HCT116 (cell line): ENCODE data around the gene SLC38A3. TPM values are rescaled to one million over a fixed set of nuclear protein-coding genes. Genes with fewer than 3 reads are reported as not detected.

ENCODE experiments used
- ATAC-seq: fragments of 200-7000 bp; cut with Tn5 transposase; 2 replicates; pipeline ENCODE4 v1.9.1; 2020; ENCODE audit warnings: mild to moderate bottlenecking, moderate library complexity
- BruUV-seq: library from RNA; stranded (reverse); fragments of 400-500 nt; replicated peaks from 2 replicates; lab custom pipeline; 2021; lab: Mats Ljungman, UMichigan
- CTCF ChIA-PET: fragments of 300-600 bp; sonication (Branson Sonifier 250); formaldehyde crosslinking; loops from one replicate; lab custom pipeline; 2021; ENCODE audit warnings: antibody characterized with exemption; lab: Charles Lee
- POLR2A ChIA-PET: fragments of 300-600, 350-600 bp; sonication (Branson Sonifier 250); formaldehyde crosslinking; loops from one replicate; lab custom pipeline; 2021; ENCODE audit warnings: antibody characterized with exemption; lab: Charles Lee
- RAD21 ChIA-PET, 2 experiments: fragments of 300-600 bp; sonication (Branson Sonifier 250); formaldehyde crosslinking; loops; one replicate each; lab custom pipeline; 2023; ENCODE audit warnings: low total read pairs in 2 of 2; ENCODE audit not compliant: uncharacterized antibody in 2 of 2, unreplicated experiment in 2 of 2, low non-redundant PET in 1 of 2; lab: Charles Lee
- DNase-seq: peaks from one replicate; pipeline ENCODE4 v3.0.0-alpha.2; 2010; ENCODE audit warnings: low read depth, low spot score
- H2AFZ ChIP-seq: fragments of 200-600 bp; shearing (Covaris generic), sonication (generic); 2 replicates; pipeline ENCODE4 v1.6.1; 2017; ENCODE audit warnings: low read depth, mixed run types, mixed read lengths, antibody characterized with exemption, low read length; ENCODE audit not compliant: poor library complexity, severe bottlenecking
- H3K27ac ChIP-seq: 2 replicates; pipeline ENCODE4 v1.5.1; 2012; ENCODE audit warnings: low read depth, low read length
- H3K27me3 ChIP-seq: fragments of 200-600 bp; sonication (generic); 2 replicates; pipeline ENCODE4 v1.6.1; 2016; ENCODE audit warnings: mixed run types, low read length, mixed read lengths; ENCODE audit not compliant: insufficient read depth
- H3K36me3 ChIP-seq, 2 experiments: fragments of 200-500 bp in 1 of 2; fragments of 200-600 bp in 1 of 2; sonication (Bioruptor generic) in 1 of 2; sonication (generic) in 1 of 2; 2 replicates each; pipeline versions ENCODE4 v1.5.1 to v1.6.1; 2014 to 2016; ENCODE audit warnings: low read length in 2 of 2, inconsistent platforms in 1 of 2, mixed read lengths in 1 of 2, mixed run types in 1 of 2; ENCODE audit not compliant: insufficient read depth in 2 of 2, control insufficient read depth in 1 of 2
- H3K4me1 ChIP-seq, 2 experiments: fragments of 200-600 bp in 1 of 2; sonication (generic) in 1 of 2; 2 replicates each; pipeline versions ENCODE4 v1.5.1 to v1.6.1; 2012 to 2017; ENCODE audit warnings: low read length in 2 of 2, inconsistent platforms in 1 of 2, mild to moderate bottlenecking in 1 of 2, mixed read lengths in 1 of 2, mixed run types in 1 of 2, moderate library complexity in 1 of 2; ENCODE audit not compliant: insufficient read depth in 2 of 2, control insufficient read depth in 1 of 2
- H3K4me2 ChIP-seq: fragments of 200-600 bp; sonication (generic); 2 replicates; pipeline ENCODE4 v1.6.1; 2017; ENCODE audit warnings: mixed run types, low read length, mixed read lengths
- H3K4me3 ChIP-seq, 2 experiments: fragments of 200-600 bp in 1 of 2; sonication (generic) in 1 of 2; replicated peaks in 1 of 2; 2 replicates each; pipeline ENCODE4 v1.5.1; 2011 to 2016; ENCODE audit warnings: low read length in 2 of 2, control low read depth in 1 of 2, low read depth in 1 of 2, mild to moderate bottlenecking in 1 of 2, mixed read lengths in 1 of 2, mixed run types in 1 of 2
- H3K79me2 ChIP-seq: fragments of 200-600 bp; sonication (generic); 2 replicates; pipeline ENCODE4 v1.6.1; 2017; ENCODE audit warnings: mild to moderate bottlenecking, mixed run types, low read length, moderate library complexity, mixed read lengths; ENCODE audit not compliant: insufficient read depth
- H3K9ac ChIP-seq: fragments of 200-600 bp; sonication (generic); 2 replicates; pipeline ENCODE4 v1.6.1; 2016; ENCODE audit warnings: low read length, mixed read lengths
- H3K9me2 ChIP-seq: fragments of 200-600 bp; sonication (generic), shearing (Covaris generic); 2 replicates; pipeline ENCODE4 v1.6.1; 2017; ENCODE audit warnings: mixed run types, mild to moderate bottlenecking, moderate library complexity; ENCODE audit not compliant: insufficient read depth
- H3K9me3 ChIP-seq, 2 experiments: fragments of 200-500 bp in 1 of 2; fragments of 200-600 bp in 1 of 2; sonication (Bioruptor generic) in 1 of 2; sonication (generic) in 1 of 2; 2 replicates each; pipeline ENCODE4 v1.6.1; 2014 to 2017; ENCODE audit warnings: low read length in 2 of 2, mixed read lengths in 2 of 2, inconsistent platforms in 1 of 2, low read depth in 1 of 2, mild to moderate bottlenecking in 1 of 2, mixed run types in 1 of 2, moderate library complexity in 1 of 2; ENCODE audit not compliant: control insufficient read depth in 1 of 2, insufficient read depth in 1 of 2
- H4K20me1 ChIP-seq: fragments of 200-600 bp; sonication (generic), shearing (Covaris generic); 2 replicates; pipeline ENCODE4 v1.6.1; 2017; ENCODE audit warnings: mixed run types, mild to moderate bottlenecking, moderate library complexity; ENCODE audit not compliant: insufficient read depth
- EGR1 ChIP-seq: IDR thresholded peaks from 2 replicates; pipeline ENCODE4 v1.6.1; 2012; ENCODE audit warnings: low read depth
- FOSL1 ChIP-seq: IDR thresholded peaks from 2 replicates; pipeline ENCODE4 v1.6.1; 2012; ENCODE audit warnings: low read depth
- RAD21 ChIP-seq: IDR thresholded peaks from 2 replicates; pipeline ENCODE4 v1.6.1; 2012; ENCODE audit warnings: low read depth, mild to moderate bottlenecking
- intact Hi-C: fragments of 100-400 bp; cut with micrococcal nuclease; formaldehyde crosslinking; loops from 2 replicates; pipeline ENCODE4 v1.10.0; 2022
- total RNA-seq: library from RNA; stranded (reverse); gene quantifications from one replicate; pipeline ENCODE4 v1.2.1, GENCODE V29; 2021; ENCODE audit not compliant: unreplicated experiment
- TF ChIP-seq, protein P1 (sequence below): IDR thresholded peaks from 2 replicates; pipeline ENCODE4 v1.6.1; 2012
- TF ChIP-seq, protein P2 (sequence below): IDR thresholded peaks from 2 replicates; pipeline ENCODE4 v1.6.1; 2012
- TF ChIP-seq, protein P3 (sequence below), 3 experiments: fragments of 200-600 bp in 1 of 3; sonication (generic) in 1 of 3; IDR thresholded peaks in 2 of 3; conservative IDR thresholded peaks in 1 of 3; 2 replicates each; pipeline ENCODE4 v1.5.1; 2012 to 2017; ENCODE audit warnings: low read depth in 2 of 3, low read length in 2 of 3, antibody characterized with exemption in 1 of 3, borderline replicate concordance in 1 of 3, control low read depth in 1 of 3, mild to moderate bottlenecking in 1 of 3, mixed read lengths in 1 of 3, mixed run types in 1 of 3, moderate library complexity in 1 of 3; ENCODE audit not compliant: insufficient read depth in 1 of 3

SLC38A3 gene
- total RNA-seq, 1 experiment from 2014 or later = 3.1 TPM

DNA sequence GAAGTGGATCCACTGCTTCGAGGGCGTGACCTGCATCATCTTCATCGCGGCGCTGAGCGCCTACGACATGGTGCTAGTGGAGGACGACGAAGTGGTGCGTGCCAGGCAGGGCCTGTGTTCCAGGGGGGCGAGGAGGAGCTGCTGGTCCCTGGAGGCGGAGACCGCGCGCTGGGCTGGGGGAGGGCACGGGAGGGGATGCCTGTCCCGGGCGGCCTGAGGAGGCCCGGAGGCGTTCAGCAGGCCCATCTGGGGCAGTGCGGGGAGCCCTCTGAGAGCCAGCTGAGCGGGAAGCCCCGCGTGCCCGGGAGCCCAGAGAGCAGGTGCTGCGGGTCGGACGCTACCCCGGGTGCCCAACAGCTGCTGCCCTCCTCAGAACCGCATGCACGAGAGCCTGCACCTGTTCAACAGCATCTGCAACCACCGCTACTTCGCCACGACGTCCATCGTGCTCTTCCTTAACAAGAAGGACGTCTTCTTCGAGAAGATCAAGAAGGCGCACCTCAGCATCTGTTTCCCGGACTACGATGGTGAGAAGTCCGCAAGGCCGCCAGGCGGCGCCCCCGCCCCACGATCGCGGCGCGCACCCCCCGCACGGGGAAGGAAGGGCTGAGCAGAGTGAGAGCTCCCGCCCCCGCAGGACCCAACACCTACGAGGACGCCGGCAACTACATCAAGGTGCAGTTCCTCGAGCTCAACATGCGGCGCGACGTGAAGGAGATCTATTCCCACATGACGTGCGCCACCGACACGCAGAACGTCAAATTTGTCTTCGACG lies 10.8 kb upstream of the SLC38A3 start:
- Histone ChIP-seq H3K9ac (no peak overlapping the region), H3K79me2 (no peaks in the 10 kb centered on the region), H3K4me3 (0 out of 4 replicates have a peak overlapping the region, but pooled peaks of 1 of the 2 experiments have one; percentile 23), H3K27ac (no peak overlapping the region), H3K4me2 (peak overlapping the region; percentile 65), H2AFZ (peak overlapping the region; percentile 74), H4K20me1 (no peaks in the 10 kb centered on the region), H3K9me3 (no peaks in the 10 kb centered on the region), H3K36me3 (no peaks in the 10 kb centered on the region), H3K9me2 (no peaks in the 10 kb centered on the region), H3K27me3 (no peaks in the 10 kb centered on the region), H3K4me1 (peaks cover 8 to 20% of the 10 kb centered on the region in 2 experiments; a peak in 3 of 4 replicates)
- ChIA-PET CTCF (interaction anchor here (0.6 to 5.8 kb wide), 24 partner anchors 9 to 418 kb away, joined by 3 to 164 read pairs (median 6); partner anchors contain the start of genes CISH, GNAI2 and SLC38A3), POLR2A (interaction anchor here (1.1 to 1.9 kb wide), 6 partner anchors 11 to 105 kb away, joined by 3 to 12 read pairs (median 4); partner anchors contain the start of genes HYAL3, NAA80 and SLC38A3), RAD21 (interaction anchor here (1.0 to 3.0 kb wide), 10 partner anchors 11 to 98 kb away, joined by 3 to 48 read pairs (median 6); partner anchors contain the start of genes IFRD2 (in 1 of the 2) and SLC38A3 (in 1 of the 2))
- intact Hi-C loops = loop anchor here (1.0 kb wide), 1 partner anchor 32 kb away; no protein-coding TSS in a partner anchor
- peak; percentile 95 for TF ChIP-seq EGR1
- TF ChIP-seq, protein P1, sequence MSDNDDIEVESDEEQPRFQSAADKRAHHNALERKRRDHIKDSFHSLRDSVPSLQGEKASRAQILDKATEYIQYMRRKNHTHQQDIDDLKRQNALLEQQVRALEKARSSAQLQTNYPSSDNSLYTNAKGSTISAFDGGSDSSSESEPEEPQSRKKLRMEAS = peak; percentile 86
- TF ChIP-seq, protein P2, sequence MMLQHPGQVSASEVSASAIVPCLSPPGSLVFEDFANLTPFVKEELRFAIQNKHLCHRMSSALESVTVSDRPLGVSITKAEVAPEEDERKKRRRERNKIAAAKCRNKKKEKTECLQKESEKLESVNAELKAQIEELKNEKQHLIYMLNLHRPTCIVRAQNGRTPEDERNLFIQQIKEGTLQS = no peak
- peak; percentile 99 for TF ChIP-seq RAD21
- no peak for TF ChIP-seq FOSL1
- TF ChIP-seq, protein P3, sequence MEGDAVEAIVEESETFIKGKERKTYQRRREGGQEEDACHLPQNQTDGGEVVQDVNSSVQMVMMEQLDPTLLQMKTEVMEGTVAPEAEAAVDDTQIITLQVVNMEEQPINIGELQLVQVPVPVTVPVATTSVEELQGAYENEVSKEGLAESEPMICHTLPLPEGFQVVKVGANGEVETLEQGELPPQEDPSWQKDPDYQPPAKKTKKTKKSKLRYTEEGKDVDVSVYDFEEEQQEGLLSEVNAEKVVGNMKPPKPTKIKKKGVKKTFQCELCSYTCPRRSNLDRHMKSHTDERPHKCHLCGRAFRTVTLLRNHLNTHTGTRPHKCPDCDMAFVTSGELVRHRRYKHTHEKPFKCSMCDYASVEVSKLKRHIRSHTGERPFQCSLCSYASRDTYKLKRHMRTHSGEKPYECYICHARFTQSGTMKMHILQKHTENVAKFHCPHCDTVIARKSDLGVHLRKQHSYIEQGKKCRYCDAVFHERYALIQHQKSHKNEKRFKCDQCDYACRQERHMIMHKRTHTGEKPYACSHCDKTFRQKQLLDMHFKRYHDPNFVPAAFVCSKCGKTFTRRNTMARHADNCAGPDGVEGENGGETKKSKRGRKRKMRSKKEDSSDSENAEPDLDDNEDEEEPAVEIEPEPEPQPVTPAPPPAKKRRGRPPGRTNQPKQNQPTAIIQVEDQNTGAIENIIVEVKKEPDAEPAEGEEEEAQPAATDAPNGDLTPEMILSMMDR (IDR thresholded peaks at IDR 0.05 in 2 of 3, conservative IDR thresholded peaks at IDR 0.05 in 1 of 3; ENCODE audit: borderline replicate concordance in 1 of 3, insufficient read depth in 1 of 3, low read depth in 2 of 3, low read length in 2 of 3) = peak; percentile 86 to 96 (median 89)
- no TSS peak for BruUV-seq
- DNase-seq (peak; percentile 49), ATAC-seq (peak; percentile 85)
